ENCODE measurements around the gene PTRHD1.
"Not testable (repeated sequence)": the region's sequence is repeated elsewhere in the genome, so short reads cannot be mapped to it uniquely, and the experiment has no call there.

The PTRHD1 gene

GRCh38 chr2:24806661-24807036 is 13.5 kb upstream of the PTRHD1 start:
- no peak overlapping the region for H3K27ac ChIP-seq (ENCODE audit: low read depth, low read length, severe bottlenecking)
- H3K4me3 ChIP-seq (ENCODE audit: extremely low read depth, insufficient read depth, low read length, poor library complexity, severe bottlenecking) = no peak overlapping the region

GRCh38 chr2:24805811-24806660 is 12.8 kb upstream of the PTRHD1 start:
- not testable (repeated sequence) for H3K9me3 ChIP-seq (ENCODE audit: control insufficient read depth, low read length); H3K27ac ChIP-seq (ENCODE audit: low read depth, low read length, severe bottlenecking); H3K4me3 ChIP-seq (ENCODE audit: extremely low read depth, insufficient read depth, low read length, poor library complexity, severe bottlenecking); H3K4me1 ChIP-seq (ENCODE audit: control insufficient read depth, insufficient read depth, low read length, poor library complexity, severe bottlenecking)
- peaks cover 45% of the 10 kb centered on the region for H3K36me3 ChIP-seq (ENCODE audit: control insufficient read depth, insufficient read depth, low read length)
- 94 to 98% methylated on average over 15 to 17 of the region's 25 CpGs for WGBS, 2 experiments (ENCODE audit: insufficient coverage in 2 of 2)

More at GRCh38 chr2:24806661-24807036, 13.5 kb upstream of the PTRHD1 start:
- Histone ChIP-seq H3K9me3 (ENCODE audit: control insufficient read depth, low read length) (no peaks in the 10 kb centered on the region), H3K36me3 (ENCODE audit: control insufficient read depth, insufficient read depth, low read length) (peaks cover 44% of the 10 kb centered on the region), H3K4me1 (ENCODE audit: control insufficient read depth, insufficient read depth, low read length, poor library complexity, severe bottlenecking) (no peaks in the 10 kb centered on the region)

GRCh38 chr2:24800487-24800886 is 7.3 kb upstream of the PTRHD1 start:
- not testable (repeated sequence) for H3K27ac ChIP-seq (ENCODE audit: low read depth, low read length, severe bottlenecking); H3K9me3 ChIP-seq (ENCODE audit: control insufficient read depth, low read length); H3K4me1 ChIP-seq (ENCODE audit: control insufficient read depth, insufficient read depth, low read length, poor library complexity, severe bottlenecking); H3K4me3 ChIP-seq (ENCODE audit: extremely low read depth, insufficient read depth, low read length, poor library complexity, severe bottlenecking)
- WGBS, 2 experiments (ENCODE audit: insufficient coverage in 2 of 2) = no CpG with 5 or more reads among the region's 5 CpGs
- peaks cover 51% of the 10 kb centered on the region for H3K36me3 ChIP-seq (ENCODE audit: control insufficient read depth, insufficient read depth, low read length)

GRCh38 chr2:24797644-24798043 is 4.5 kb upstream of the PTRHD1 start:
- no peak overlapping the region for H3K4me3 ChIP-seq (ENCODE audit: extremely low read depth, insufficient read depth, low read length, poor library complexity, severe bottlenecking)
- 94 to 95% methylated on average over 2 of the region's 2 CpGs for WGBS, 2 experiments (ENCODE audit: insufficient coverage in 2 of 2)
- peaks cover 8% of the 10 kb centered on the region for H3K4me1 ChIP-seq (ENCODE audit: control insufficient read depth, insufficient read depth, low read length, poor library complexity, severe bottlenecking)
- no peak overlapping the region for H3K27ac ChIP-seq (ENCODE audit: low read depth, low read length, severe bottlenecking)
- H3K36me3 ChIP-seq (ENCODE audit: control insufficient read depth, insufficient read depth, low read length) = peaks cover 55% of the 10 kb centered on the region
- no peaks in the 10 kb centered on the region for H3K9me3 ChIP-seq (ENCODE audit: control insufficient read depth, low read length)

- 0 to 2% methylated on average over 11 of the region's 14 CpGs for WGBS, 2 experiments (ENCODE audit: insufficient coverage in 2 of 2)
- H3K4me1 ChIP-seq (ENCODE audit: control insufficient read depth, insufficient read depth, low read length, poor library complexity, severe bottlenecking) = peaks cover 21% of the 10 kb centered on the region
- peaks cover 42% of the 10 kb centered on the region for H3K36me3 ChIP-seq (ENCODE audit: control insufficient read depth, insufficient read depth, low read length)
- no peaks in the 10 kb centered on the region for H3K9me3 ChIP-seq (ENCODE audit: control insufficient read depth, low read length)
- peak overlapping the region; percentile 97 for H3K27ac ChIP-seq (ENCODE audit: low read depth, low read length, severe bottlenecking)
- peak overlapping the region; percentile 82 for H3K4me3 ChIP-seq (ENCODE audit: extremely low read depth, insufficient read depth, low read length, poor library complexity, severe bottlenecking)
These were observed 707 bp upstream of the PTRHD1 start for GRCh38 chr2:24793761-24794435.

- WGBS, 2 experiments (ENCODE audit: insufficient coverage in 2 of 2) = 0% methylated on average over 2 of the region's 6 CpGs
These were observed 683 bp downstream of the PTRHD1 start for GRCh38 chr2:24792542-24792873.

GRCh38 chr2:24791452-24791851 is 1.7 kb downstream of the PTRHD1 start:
- Histone ChIP-seq H3K9me3 (ENCODE audit: control insufficient read depth, low read length) (no peaks in the 10 kb centered on the region), H3K27ac (ENCODE audit: low read depth, low read length, severe bottlenecking) (no peak overlapping the region), H3K4me1 (ENCODE audit: control insufficient read depth, insufficient read depth, low read length, poor library complexity, severe bottlenecking) (peaks cover 21% of the 10 kb centered on the region), H3K4me3 (ENCODE audit: extremely low read depth, insufficient read depth, low read length, poor library complexity, severe bottlenecking) (no peak overlapping the region), H3K36me3 (ENCODE audit: control insufficient read depth, insufficient read depth, low read length) (peaks cover 18% of the 10 kb centered on the region)
- 90 to 94% methylated on average over 2 to 4 of the region's 5 CpGs for WGBS, 2 experiments (ENCODE audit: insufficient coverage in 2 of 2)

More at GRCh38 chr2:24792542-24792873, 683 bp downstream of the PTRHD1 start:
- H3K9me3 ChIP-seq (ENCODE audit: control insufficient read depth, low read length) = no peaks in the 10 kb centered on the region
- peaks cover 21% of the 10 kb centered on the region for H3K4me1 ChIP-seq (ENCODE audit: control insufficient read depth, insufficient read depth, low read length, poor library complexity, severe bottlenecking)
- H3K27ac ChIP-seq (ENCODE audit: low read depth, low read length, severe bottlenecking) = peak overlapping the region; percentile 97
- peak overlapping the region; percentile 82 for H3K4me3 ChIP-seq (ENCODE audit: extremely low read depth, insufficient read depth, low read length, poor library complexity, severe bottlenecking)
- H3K36me3 ChIP-seq (ENCODE audit: control insufficient read depth, insufficient read depth, low read length) = peaks cover 28% of the 10 kb centered on the region

- Histone ChIP-seq H3K9me3 (ENCODE audit: control insufficient read depth, low read length) (peaks cover 3% of the 10 kb centered on the region), H3K4me1 (ENCODE audit: control insufficient read depth, insufficient read depth, low read length, poor library complexity, severe bottlenecking) (peaks cover 13% of the 10 kb centered on the region), H3K27ac (ENCODE audit: low read depth, low read length, severe bottlenecking) (no peak overlapping the region), H3K36me3 (ENCODE audit: control insufficient read depth, insufficient read depth, low read length) (peaks cover 5% of the 10 kb centered on the region), H3K4me3 (ENCODE audit: extremely low read depth, insufficient read depth, low read length, poor library complexity, severe bottlenecking) (no peak overlapping the region)
- 85 to 100% methylated on average over 2 to 3 of the region's 3 CpGs for WGBS, 2 experiments (ENCODE audit: insufficient coverage in 2 of 2)
These were observed 4.4 kb downstream of the PTRHD1 start for GRCh38 chr2:24788816-24789215.

GRCh38 chr2:24787532-24787931 is 5.7 kb downstream of the PTRHD1 start:
- Histone ChIP-seq H3K9me3 (ENCODE audit: control insufficient read depth, low read length) (peaks cover 3% of the 10 kb centered on the region), H3K4me3 (ENCODE audit: extremely low read depth, insufficient read depth, low read length, poor library complexity, severe bottlenecking) (no peak overlapping the region), H3K4me1 (ENCODE audit: control insufficient read depth, insufficient read depth, low read length, poor library complexity, severe bottlenecking) (peaks cover 13% of the 10 kb centered on the region), H3K36me3 (ENCODE audit: control insufficient read depth, insufficient read depth, low read length) (peaks cover 5% of the 10 kb centered on the region), H3K27ac (ENCODE audit: low read depth, low read length, severe bottlenecking) (no peak overlapping the region)
- WGBS, 2 experiments (ENCODE audit: insufficient coverage in 2 of 2) = 83 to 94% methylated on average over 2 of the region's 2 CpGs

GRCh38 chr2:24785671-24786321 is 7.4 kb downstream of the PTRHD1 start:
- Histone ChIP-seq H3K36me3 (ENCODE audit: control insufficient read depth, insufficient read depth, low read length) (peaks cover 5% of the 10 kb centered on the region), H3K27ac (ENCODE audit: low read depth, low read length, severe bottlenecking) (no peak overlapping the region), H3K4me3 (ENCODE audit: extremely low read depth, insufficient read depth, low read length, poor library complexity, severe bottlenecking) (no peak overlapping the region), H3K9me3 (ENCODE audit: control insufficient read depth, low read length) (peaks cover 3% of the 10 kb centered on the region), H3K4me1 (ENCODE audit: control insufficient read depth, insufficient read depth, low read length, poor library complexity, severe bottlenecking) (peaks cover 3% of the 10 kb centered on the region)
- 85 to 95% methylated on average over 6 of the region's 6 CpGs for WGBS, 2 experiments (ENCODE audit: insufficient coverage in 2 of 2)

Data from mesodermal cell (in vitro differentiated cells).